Fibroblast of peridontal ligament (primary cell): Measurements from ENCODE around the gene NUDCD3.

Experiments
- DNase-seq: peaks from one replicate; pipeline ENCODE4 v3.0.0-alpha.2; 2010; ENCODE audit errors: extremely low read depth

The NUDCD3 gene

GRCh38 chr7:44382459-44383265, 107.8 kb downstream of the NUDCD3 start:
- DNase-seq = no peak

- no peak for DNase-seq
These were observed 108.8 kb downstream of the NUDCD3 start for GRCh38 chr7:44381494-44382220.

GRCh38 chr7:44380831-44381493, 109.5 kb downstream of the NUDCD3 start:
- DNase-seq = no peak

- DNase-seq = no peak
These were observed 110.1 kb downstream of the NUDCD3 start for GRCh38 chr7:44380189-44380830.

- DNase-seq = no peak
These were observed 110.9 kb downstream of the NUDCD3 start for GRCh38 chr7:44379366-44380188.

- DNase-seq = peak; percentile 14
These were observed 111.7 kb downstream of the NUDCD3 start for GRCh38 chr7:44378744-44379143.

- no peak for DNase-seq
These were observed 112.6 kb downstream of the NUDCD3 start for GRCh38 chr7:44377681-44378421.

- no peak for DNase-seq
These were observed 113.4 kb downstream of the NUDCD3 start for GRCh38 chr7:44377134-44377463.

GRCh38 chr7:44376429-44377133, 113.9 kb downstream of the NUDCD3 start:
- no peak for DNase-seq

GRCh38 chr7:44375926-44376342, 114.5 kb downstream of the NUDCD3 start:
- no peak for DNase-seq

- DNase-seq = no peak
These were observed 115.2 kb downstream of the NUDCD3 start for GRCh38 chr7:44375236-44375699.

GRCh38 chr7:44374007-44374763, 116.3 kb downstream of the NUDCD3 start:
- DNase-seq = no peak

GRCh38 chr7:44373418-44373740, 117.1 kb downstream of the NUDCD3 start:
- no peak for DNase-seq

GRCh38 chr7:44372560-44373417, 117.7 kb downstream of the NUDCD3 start:
- DNase-seq = no peak

GRCh38 chr7:44368885-44369284, 121.6 kb downstream of the NUDCD3 start:
- DNase-seq = no peak

GRCh38 chr7:44368455-44368854, 122.0 kb downstream of the NUDCD3 start:
- DNase-seq = no peak

GRCh38 chr7:44367475-44368043, 122.9 kb downstream of the NUDCD3 start:
- no peak for DNase-seq

- no peak for DNase-seq
These were observed 123.5 kb downstream of the NUDCD3 start for GRCh38 chr7:44366986-44367385.
